HG03469 (cell line): ENCODE results near the gene EYS.
"Not testable (repeated sequence)": the region's sequence is repeated elsewhere in the genome, so short reads cannot be mapped to it uniquely, and the experiment has no call there.

ENCODE experiments used
- ATAC-seq: cut with Tn5 transposase; IDR thresholded peaks from one replicate; pipeline ENCODE4 v1.9.1; 2021; ENCODE audit warnings: mild to moderate bottlenecking, moderate library complexity, moderate number of reproducible peaks; ENCODE audit not compliant: unreplicated experiment

Gene EYS

DNA sequence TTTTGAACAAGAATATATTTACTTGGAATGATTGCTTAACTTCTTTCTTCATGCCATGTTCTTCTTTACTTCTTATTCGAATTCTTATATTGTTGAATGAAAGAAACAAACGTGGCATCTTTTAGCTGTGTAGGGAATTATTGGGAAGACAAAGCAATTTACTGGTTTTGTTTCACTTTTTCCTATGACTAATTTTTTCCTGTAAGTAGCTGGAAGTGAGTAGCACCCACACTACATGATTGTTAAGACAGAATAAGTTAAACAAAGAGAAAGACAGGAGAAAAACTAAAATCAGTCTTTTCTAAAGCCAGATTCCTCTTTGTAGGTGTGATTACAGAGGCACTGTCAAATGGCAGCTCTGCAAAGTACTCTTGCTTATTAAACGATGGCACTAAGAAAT, 593.4 kb downstream of the EYS start:
- ATAC-seq: no peak

DNA sequence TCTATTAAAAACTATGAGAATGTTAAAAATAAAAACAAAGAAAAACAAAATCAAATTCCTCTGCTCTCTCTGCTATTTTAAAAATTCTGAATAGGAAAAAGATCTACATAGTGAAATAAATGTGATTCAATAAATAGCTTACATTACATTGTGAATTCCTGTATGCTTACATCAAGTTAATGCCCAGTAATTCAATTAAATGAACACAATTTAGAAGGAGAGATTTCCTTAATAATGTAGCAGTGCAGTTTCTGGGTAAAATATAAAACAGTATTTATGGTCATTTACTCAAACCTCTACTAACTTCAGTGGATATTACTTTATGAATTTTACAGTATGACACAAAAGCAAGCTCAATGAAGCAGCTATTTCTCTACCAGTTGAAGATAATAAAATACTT, 594.6 kb downstream of the EYS start:
- ATAC-seq: no peak

DNA sequence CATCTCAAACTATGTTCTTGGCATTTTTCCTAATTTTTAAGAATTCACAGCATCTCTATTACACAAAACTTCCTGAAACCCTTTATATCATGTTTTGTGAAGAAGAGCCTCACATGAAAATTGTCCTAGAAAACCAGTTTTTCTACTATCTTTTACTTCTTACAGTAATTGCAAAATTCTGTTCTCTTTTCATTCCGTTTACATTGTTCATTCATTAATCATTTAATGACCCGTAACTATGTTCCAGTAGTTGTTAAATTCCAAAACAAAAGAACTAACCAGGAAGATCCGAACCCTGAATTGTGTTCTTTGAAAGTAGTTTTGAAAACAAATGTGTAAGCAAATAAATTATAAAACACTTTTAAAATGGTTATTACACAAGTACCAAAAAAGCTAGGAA, 597.0 kb downstream of the EYS start:
- ATAC-seq: no peak

DNA sequence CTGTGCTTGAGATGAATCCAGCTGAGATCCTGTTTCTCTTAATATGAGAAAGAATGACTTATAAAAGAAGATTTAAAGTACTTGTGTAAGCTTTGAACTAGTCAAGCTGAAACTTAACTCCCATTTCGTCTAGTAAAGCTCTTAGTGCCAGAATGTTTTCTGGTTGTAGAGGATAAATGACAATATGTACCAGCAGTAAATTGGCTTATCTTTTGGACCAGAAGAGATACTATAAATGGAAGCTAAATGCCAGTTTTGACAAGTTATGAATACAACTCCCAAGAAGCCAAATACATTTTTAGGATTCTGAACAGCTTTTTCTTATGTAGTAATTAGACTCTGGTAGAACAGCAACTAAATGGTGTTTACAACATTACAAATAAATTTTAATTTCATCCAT, 608.7 kb downstream of the EYS start:
- no peak for ATAC-seq

DNA sequence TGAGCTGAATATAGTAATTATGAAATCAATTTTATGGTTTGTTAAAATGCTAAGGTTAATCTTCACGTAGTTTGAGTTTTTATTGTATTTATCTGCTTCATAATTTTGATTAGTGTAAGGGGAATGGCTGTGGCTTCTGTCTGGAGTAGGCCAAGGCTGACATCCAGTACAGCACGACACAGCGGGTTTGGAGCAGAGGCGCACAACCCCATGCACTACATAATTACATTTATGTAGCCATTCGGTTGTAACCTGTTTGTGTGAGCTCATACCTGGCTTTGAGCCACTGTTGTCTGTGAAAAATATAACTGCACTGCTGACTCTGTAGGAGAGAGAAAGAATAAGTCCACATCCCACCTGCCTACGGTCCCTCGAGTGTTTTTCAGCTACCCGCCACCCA, 615.5 kb downstream of the EYS start:
- ATAC-seq: no peak

DNA sequence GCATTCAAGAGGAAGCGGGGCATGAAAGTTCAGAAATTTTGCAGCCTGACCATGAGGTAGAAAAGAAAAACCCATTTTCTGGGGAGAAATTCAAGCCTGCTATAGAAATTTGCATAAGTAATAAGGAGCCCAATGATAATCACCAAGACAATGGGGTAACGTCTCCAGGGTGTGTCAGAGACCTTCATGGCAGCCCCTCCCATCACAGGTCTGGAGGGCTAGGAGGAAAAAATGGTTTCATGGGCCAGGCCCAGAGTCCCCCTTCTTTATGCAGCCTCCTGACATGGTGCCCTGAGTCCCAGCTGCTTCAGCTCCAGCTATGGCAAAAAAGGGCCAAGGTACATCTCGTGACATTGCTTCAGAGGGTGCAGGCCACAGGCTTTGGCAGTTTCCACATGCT, 618.5 kb downstream of the EYS start:
- ATAC-seq: no peak

DNA sequence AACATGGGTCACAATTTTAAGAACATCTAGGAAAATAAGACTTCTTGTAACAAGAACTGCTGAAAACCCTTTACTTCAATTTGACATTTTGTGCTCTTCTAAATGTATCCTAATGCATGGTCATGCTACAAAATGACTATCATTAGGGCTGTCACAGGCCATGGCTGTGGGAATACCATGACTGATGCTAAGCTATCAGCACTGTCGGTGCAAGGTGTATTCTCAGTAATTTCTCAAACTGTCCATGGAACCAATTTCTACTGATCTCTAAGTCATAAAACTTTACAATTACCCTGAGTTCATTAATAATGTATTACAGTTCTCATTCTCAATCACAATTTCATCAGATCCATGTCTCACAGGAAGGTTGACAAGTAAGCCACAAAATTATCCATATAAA, 625.3 kb downstream of the EYS start:
- no peak for ATAC-seq

DNA sequence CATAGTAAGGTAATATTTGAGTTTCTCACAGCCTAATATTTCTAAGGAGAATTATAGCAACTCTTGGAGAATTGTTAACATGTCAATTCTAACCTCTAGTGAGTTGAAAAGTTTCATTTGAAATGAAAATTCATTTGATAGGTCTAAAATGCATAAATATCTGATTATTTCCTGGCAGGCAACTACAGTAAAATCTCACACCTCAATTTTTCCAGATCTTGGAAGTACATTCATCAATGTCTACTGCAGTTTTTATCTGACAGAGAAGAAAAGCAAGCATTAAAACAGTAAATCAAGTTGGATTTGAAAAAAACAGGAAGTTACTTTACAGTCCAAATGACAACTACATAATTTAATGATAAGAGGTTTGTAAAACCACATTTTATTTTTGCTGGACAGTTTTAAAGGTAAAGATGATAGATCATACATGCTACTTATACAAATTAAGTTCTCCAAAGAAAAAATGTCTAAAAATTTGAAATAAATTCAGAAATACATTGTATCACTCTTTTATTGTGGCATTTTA, 631.3 kb downstream of the EYS start:
- no peak for ATAC-seq

DNA sequence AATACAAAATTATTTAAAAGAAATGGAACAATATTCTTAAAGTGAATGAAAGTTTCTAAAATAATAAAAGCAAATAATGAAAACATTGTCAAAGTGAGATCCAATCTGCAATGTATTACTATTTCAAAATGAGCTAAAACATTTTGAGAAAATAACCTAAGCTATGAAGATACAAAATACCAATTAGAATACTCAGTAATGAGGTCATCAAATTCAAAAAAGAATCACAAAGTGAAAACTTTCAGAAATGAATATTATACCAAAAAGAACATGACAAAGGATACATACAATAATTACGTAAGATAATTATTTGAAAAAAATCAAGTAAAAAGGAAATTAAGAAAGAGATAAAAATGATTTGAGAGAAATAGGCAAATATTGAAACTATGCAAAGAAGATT, 634.5 kb downstream of the EYS start:
- ATAC-seq: no peak

DNA sequence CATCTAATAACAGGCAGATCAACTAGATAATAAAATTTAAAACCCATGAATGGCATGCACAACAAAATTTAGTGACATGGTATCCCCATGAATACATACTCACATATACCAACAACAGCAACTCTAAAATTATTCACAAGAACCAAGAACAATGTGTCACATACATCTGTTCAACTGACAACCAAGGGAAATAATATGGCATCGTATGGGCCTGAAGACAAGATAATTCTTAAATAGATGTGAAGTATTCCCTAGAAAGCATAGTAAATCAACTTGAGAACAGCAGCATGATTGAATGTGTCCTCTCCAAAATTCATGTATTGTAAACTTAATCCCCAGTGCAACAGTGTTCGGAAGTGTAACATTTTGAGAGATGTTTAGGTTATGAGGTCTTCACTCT, 635.5 kb downstream of the EYS start:
- ATAC-seq: no peak

DNA sequence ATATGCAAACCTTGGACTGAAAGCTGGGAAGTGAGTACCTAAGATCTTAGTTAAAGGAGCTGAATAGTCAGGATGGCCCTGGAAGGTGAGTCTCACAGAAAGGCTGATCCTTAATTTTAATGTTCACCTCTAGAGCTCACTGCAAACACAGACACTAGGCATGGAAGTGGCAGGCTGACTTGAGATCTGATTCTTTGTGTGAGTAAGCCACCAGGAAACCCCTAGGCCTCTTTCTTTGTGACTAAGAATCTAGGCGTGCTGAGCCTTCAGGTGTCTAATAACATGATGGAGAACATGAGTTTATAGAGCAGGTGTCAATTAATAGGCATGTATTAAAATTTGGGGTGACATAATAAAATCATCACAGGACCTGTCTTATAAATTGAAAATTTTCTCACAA, 642.2 kb downstream of the EYS start:
- ATAC-seq: no peak

DNA sequence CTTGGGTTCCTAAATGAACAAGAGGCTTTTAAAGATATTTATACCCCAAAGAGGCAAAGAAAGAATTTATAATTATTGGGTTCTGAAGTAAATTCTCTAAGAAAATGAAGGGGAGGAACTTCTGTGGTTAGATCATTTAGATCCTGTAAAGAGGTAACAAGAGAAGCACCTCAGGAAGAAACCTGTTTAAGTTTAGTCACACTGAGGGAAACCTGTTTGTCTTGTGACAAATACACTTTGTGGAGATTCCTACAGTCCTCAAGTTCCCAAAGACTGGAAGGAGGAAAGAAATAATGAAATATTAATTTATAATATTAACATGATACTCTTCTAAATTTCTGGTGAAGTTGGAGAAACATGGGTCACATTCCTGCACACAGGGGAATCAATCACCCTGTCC, 647.5 kb downstream of the EYS start:
- no peak for ATAC-seq

DNA sequence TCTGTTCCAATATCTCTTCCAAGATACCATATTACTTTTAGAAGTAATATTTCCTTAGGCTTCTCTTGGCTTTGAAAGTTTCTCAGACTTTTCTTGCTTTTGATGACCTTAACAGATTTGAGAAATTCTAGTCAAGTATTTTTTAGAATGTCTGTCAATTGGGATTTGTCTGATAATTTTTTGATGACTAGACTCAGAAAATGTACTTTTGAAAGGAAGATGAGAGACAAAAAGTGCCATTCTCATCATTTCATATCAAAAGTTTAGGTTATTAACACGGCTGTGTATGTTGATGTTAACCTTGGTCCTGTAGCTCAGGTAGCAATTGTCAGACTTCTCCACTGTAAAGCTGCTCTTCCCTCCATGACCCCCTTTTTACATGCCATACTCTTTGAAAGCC, 651.5 kb downstream of the EYS start:
- no peak for ATAC-seq

DNA sequence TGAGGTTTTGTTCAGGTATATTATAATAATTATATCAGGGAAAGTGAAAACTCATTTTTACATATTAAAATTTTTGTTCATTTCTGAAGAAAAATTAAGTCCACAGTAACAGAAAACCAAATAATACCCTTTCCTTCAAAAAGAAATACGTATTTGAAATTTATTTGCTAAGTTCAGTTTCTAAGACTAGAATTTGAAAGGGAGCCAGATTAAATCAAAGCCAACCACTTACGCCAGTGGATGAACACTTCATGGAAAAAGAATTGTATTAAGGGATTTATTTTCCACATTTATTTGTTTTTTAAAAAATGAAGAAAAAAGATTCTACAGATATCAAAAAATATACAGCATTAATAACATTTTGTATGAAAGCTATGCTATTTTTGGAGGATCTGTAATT, 654.4 kb downstream of the EYS start:
- ATAC-seq: no peak

DNA sequence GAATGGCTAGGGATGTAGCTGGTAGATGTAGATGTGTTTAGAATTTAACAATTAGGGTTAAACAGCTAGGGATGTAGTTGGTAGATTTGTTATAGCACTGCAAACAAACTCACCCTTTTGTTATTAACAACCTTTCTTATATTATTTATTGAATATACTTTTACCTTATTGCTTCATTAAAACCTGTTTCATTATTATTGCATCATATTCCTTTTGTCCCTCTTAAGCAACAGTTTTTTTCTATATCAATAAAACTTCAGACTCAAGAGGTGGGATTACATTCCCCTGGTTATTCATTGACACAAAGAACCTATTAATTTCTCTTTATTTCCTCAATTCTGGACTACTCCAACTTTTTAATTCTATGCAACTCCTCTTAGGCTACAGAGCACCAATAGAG, 661.2 kb downstream of the EYS start:
- no peak for ATAC-seq

DNA sequence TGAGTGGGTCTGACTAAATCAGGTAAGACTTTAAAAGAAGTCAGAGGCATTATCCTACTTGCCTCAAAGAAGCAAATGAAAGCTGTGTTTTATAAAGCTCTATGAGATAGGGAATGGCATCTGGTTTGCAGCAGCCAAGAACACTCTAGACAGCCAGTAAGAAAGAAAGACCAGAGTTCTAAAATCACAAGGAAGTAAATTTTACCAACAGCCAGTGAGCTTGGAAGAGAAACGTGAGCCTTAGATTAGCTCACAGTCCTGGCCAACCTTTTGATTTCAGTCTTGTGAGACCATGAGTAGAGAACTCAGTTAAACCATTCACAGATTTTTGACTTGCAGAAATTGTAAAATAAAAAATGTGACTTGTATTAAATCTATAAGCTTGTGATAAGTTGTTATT, 693.0 kb downstream of the EYS start:
- no peak for ATAC-seq

DNA sequence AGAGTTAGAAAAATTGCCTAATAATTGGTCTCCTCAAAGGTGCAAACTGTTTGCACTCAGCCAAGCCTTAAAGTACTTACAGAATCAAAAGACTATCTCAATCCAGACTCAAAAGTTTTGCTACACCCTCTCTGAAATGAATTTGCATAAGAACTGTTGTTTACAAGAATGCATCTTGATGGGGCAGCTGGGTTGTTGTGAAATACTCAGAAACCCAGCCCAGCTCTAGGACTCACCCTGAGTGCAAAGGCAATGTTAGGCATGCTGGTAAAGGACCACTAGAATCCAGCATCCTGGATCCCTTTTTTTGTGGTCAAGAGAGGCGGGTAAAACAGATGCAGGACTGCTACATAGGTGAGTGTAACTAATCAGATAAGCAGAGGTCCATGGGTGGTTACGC, 700.2 kb downstream of the EYS start:
- ATAC-seq: no peak

DNA sequence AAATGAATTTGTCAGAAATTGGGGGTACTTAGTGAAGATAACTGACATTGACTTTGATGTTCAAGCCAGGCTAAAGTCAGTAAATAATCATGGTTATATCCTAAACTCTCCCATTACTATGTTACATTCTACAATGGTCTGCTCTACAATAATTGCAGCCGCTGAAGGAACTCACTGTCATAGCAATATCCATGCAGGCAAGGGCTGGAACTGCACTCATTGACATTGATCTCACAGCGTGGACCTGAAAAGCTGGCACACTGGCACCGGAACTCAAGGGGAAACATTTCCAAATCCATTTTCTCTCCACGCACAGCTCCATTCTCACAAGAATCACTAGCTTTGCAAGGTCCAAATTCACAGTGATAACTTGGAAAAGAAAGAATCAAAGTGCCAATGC, 702.7 kb downstream of the EYS start:
- ATAC-seq: no peak

DNA sequence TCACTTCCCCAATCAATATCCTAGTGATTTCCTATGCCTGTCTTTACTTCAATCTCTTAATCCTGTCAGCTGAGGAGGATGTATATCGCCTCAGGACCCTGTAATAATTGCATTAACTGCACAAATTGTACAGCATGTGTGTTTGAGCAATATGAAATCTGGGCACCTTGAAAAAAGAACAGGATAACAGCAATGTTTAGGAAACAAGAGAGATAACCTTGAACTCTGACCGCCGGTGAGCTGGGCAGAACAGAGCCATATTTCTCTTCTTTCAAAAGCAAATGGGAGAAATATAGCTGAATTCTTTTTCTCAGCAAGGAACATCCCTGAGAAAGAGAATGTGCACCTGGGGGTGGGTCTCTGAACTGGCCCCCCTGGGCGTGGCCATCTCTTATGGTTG, 704.1 kb downstream of the EYS start:
- ATAC-seq: not testable (repeated sequence)

DNA sequence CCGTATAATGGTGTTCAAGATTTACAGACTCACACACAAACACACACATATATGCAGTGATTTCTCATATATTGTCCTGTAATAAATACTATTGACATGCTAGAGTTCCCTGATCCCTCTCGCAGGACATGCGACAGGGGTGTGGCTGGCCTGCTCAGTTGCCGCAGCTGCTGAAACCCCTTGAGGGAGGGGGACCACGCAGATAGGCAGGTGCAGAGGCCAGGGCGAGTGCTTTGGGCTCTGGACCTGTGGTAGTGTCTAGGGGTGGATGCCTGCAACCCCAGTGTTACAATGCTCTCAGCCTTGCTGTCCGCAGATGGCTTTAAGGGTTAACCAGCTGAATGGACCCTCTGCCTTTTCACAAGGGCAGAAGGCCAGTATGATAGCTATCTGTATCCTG, 706.2 kb downstream of the EYS start:
- no peak for ATAC-seq

DNA sequence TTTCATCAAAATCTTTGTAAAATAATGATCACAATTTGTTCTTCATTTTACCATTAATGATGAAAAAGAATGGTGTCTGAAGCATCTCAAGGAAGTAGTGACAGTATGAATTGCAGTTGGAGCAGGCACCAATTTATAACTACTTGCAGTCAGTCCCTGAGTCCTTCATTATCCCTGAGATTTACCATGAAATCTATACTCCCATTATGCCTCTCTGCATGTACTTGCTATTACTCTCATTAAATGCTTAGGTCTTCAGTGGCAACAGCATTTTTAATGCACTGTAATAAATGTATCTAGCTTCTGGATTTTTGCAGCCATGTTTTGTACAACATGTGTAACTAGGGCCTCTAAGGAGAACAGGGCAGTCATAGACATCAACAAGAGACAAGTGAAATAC, 708.8 kb downstream of the EYS start:
- ATAC-seq: no peak

DNA sequence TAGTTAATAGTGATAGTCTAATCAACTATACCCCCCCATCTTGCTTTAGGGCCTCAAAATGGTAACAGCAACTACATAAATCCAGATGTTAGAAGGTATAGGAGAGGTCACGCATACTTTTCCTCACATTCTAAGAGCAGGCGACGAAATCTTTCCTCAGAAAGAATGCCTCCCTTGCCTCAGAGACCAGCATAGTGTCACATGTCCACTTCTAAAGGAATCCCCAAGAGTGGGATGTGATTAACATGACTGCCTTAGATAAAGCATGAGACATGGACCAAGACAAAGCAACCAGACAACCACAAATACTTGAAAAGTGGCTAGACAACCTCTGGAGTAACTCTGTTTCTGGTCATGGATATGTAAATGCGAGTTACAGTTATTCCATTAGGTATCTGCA, 710.7 kb downstream of the EYS start:
- no peak for ATAC-seq

DNA sequence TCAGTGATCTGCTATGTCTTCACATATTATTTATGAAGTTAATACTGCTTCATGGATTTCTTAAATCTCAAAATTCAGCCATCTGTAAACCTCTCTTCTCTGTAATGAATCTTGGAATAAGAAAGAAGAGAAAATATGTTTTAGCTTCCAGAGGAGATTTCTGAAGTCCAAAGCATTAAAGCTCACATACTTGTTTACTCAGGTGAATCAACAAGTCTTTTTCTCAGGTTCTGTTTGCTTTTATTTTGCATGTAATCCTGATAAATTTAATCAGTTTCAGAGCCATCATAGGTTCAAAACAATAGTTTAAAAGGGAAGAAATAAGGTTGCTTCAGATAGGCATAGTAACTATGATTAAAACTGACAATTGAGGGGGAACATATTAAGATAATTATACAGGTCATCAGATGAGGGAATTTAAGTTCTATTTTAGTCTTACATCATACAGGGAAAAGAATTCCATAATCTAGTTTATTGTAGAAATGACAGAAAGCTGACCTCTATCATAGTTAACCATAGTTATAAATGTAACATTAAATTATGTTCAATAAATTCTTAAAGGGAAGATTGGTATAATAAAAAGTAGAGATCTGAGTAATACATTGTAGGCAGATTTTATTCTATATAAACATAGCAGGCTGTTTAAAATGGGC, 716.2 kb downstream of the EYS start:
- no peak for ATAC-seq
